Muscle layer of colon (tissue), 2 donors: Measurements from ENCODE around the gene ADCY9.
"Not testable (repeated sequence)": the region's sequence is repeated elsewhere in the genome, so short reads cannot be mapped to it uniquely, and the experiment has no call there.

Experiments used
- H3K27ac ChIP-seq: one replicate; pipeline ENCODE4 v1.7.0; 2013; ENCODE audit warnings: low read depth, mild to moderate bottlenecking, low read length, moderate library complexity
- H3K27me3 ChIP-seq, 2 donors: one replicate each; pipeline ENCODE4 v1.7.0; 2013; ENCODE audit warnings: low read length in 2 of 2, mild to moderate bottlenecking in 2 of 2; ENCODE audit not compliant: insufficient read depth in 2 of 2, control insufficient read depth in 1 of 2
- H3K36me3 ChIP-seq: one replicate; pipeline ENCODE4 v1.7.0; 2013; ENCODE audit warnings: mild to moderate bottlenecking, low read length; ENCODE audit not compliant: insufficient read depth
- H3K4me1 ChIP-seq: one replicate; pipeline ENCODE4 v1.7.0; 2013; ENCODE audit warnings: mild to moderate bottlenecking, low read length; ENCODE audit not compliant: insufficient read depth
- H3K4me3 ChIP-seq, 2 donors: one replicate each; pipeline ENCODE4 v1.7.0; 2013; ENCODE audit warnings: low read length in 2 of 2, low read depth in 1 of 2, mild to moderate bottlenecking in 1 of 2, moderate library complexity in 1 of 2
- H3K9ac ChIP-seq: one replicate; pipeline ENCODE4 v1.7.0; 2013; ENCODE audit warnings: low read length
- H3K9me3 ChIP-seq: one replicate; pipeline ENCODE4 v1.7.0; 2013; ENCODE audit warnings: mild to moderate bottlenecking, low read length
- donor health status: abdominal sarcoma.
- donor health status: Adenocarcinoma of cecum.

Gene ADCY9

GRCh38 chr16:4057439-4057877 lies 58.8 kb downstream of the ADCY9 start:
- no peaks in the 10 kb centered on the region for H3K36me3 ChIP-seq
- H3K4me1 ChIP-seq = peaks cover 20% of the 10 kb centered on the region
- H3K9ac ChIP-seq = no peak overlapping the region
- no peak overlapping the region for H3K27ac ChIP-seq
- no peak overlapping the region for H3K4me3 ChIP-seq
- H3K9me3 ChIP-seq = no peaks in the 10 kb centered on the region
- no peaks in the 10 kb centered on the region for H3K27me3 ChIP-seq

DNA sequence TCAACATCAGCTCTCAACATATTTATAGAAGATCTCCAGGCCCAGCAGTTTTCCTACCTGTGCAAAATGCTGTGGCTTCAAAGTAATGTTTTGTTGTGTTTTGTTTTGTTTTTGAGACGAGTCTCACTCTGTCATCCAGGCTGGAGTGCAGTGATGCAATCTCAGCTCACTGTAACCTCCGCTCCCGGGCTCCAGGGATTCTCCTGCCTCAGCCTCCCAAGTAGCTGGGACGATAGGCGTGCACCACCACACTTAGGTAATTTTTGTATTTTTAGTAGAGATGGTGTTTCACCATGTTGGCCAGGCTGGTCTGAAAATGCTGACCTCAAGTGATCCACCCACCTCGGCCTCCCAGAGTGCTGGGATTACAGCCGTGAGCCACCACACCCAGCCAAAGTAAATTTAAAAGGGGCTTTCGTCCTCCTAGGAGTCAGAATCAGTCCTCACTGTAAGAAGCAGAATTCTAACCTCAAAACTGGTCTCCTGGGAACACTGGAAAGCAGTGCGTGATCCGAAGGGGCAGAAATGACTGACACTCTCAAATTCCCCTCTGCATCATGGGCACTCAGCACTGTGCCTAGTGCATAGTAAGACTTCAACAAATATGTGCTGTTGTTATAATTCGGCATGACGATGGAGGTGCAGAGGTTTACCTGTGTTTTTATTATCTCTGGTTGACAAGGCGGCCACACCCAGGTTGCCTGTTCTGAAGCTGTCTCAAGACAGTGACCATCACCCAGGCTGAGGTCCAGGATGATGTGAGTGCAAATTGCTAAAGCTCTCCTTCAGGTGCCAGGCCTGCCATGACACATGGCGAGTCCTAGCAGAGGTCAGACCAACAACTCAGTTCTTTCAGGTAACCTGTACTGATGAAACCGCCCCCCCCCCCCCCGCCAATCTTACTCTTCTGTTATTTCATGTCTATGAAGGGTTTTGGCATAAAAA lies 59.8 kb downstream of the ADCY9 start:
- Histone ChIP-seq H3K27me3 (no peaks in the 10 kb centered on the region), H3K36me3 (no peaks in the 10 kb centered on the region), H3K4me1 (peaks cover 20% of the 10 kb centered on the region), H3K9ac (no peak overlapping the region), H3K27ac (no peak overlapping the region), H3K4me3 (no peak overlapping the region), H3K9me3 (no peaks in the 10 kb centered on the region)

DNA sequence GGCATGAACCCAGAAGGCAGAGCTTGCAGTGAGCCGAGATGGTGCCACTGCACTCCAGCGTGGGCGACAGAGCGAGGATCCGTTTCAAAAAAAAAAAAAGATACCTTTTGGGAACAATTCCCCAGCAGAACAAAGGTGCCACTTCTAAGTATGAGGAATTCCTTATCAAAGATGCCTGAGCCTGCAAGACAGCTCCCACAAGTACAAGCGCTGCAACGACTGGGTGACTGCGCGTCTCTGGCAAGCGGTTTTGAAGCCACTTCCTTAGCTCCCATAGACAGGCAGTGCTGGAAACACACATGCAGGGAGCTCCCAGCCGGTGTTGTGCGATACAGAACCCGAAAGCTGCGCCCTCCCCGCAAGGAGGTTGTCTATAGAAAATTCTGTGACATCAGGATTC lies 60.5 kb downstream of the ADCY9 start:
- no peaks in the 10 kb centered on the region for H3K9me3 ChIP-seq
- no peaks in the 10 kb centered on the region for H3K27me3 ChIP-seq
- peaks cover 20% of the 10 kb centered on the region for H3K4me1 ChIP-seq
- no peak overlapping the region for H3K27ac ChIP-seq
- no peaks in the 10 kb centered on the region for H3K36me3 ChIP-seq
- H3K9ac ChIP-seq = no peak overlapping the region
- no peak overlapping the region for H3K4me3 ChIP-seq

- Histone ChIP-seq H3K9ac (no peak overlapping the region), H3K9me3 (no peaks in the 10 kb centered on the region), H3K36me3 (no peaks in the 10 kb centered on the region), H3K4me3 (peak overlapping the region in 1 of 2 donors; percentile 12), H3K27ac (peak overlapping the region; percentile 21), H3K4me1 (peaks cover 20% of the 10 kb centered on the region), H3K27me3 (no peaks in the 10 kb centered on the region)
Observed at GRCh38 chr16:4053301-4053845, 62.9 kb downstream of the ADCY9 start.

DNA sequence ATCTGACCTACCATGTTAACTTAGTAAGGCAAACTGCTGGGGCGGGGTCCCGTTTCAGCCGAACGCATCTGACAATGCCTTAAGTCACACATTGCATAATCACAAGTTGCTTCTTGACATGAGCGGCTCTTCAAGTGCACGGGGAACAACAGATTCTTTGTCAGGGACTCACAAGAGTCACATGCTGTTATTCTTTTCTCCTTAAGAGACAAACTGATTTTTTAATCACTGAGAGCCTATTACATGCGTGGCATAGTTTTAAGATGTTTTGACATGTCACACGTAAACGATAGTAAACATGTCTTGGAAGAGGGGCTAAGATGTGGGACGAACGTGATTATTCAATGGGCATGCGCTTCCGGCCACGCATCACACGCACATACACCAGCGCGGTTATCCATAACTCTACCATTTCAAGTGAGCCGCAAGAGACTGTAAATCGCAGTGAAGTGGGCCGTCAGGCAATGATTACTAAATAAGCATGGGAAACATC lies 63.4 kb downstream of the ADCY9 start:
- H3K9me3 ChIP-seq = no peaks in the 10 kb centered on the region
- H3K4me1 ChIP-seq = peaks cover 20% of the 10 kb centered on the region
- no peak overlapping the region for H3K27ac ChIP-seq
- H3K36me3 ChIP-seq = no peaks in the 10 kb centered on the region
- H3K9ac ChIP-seq = no peak overlapping the region
- H3K27me3 ChIP-seq = no peaks in the 10 kb centered on the region
- H3K4me3 ChIP-seq = peak overlapping the region in 1 of 2 donors; percentile 12

DNA sequence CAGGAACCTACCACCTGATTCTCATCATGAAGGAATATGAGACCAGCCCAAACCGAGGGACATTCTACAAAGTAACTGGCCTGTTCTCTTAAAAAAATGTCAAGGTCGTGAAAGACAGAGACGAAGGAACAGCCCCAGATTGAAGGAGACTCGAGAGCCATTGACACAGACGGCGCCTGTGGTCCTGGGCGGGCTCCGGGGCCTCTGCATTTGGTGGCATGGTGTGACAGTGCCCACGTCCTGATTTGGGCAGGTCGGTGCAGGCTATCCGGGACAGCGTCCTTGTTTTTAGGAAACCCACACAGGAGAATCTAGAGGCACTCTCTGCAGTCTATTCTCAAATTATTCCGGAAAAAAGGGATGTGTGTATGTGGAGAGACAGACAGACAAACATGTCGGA lies 64.1 kb downstream of the ADCY9 start:
- H3K27me3 ChIP-seq = no peaks in the 10 kb centered on the region
- H3K27ac ChIP-seq = no peak overlapping the region
- H3K4me3 ChIP-seq = no peak overlapping the region
- no peak overlapping the region for H3K9ac ChIP-seq
- peaks cover 20% of the 10 kb centered on the region for H3K4me1 ChIP-seq
- H3K36me3 ChIP-seq = no peaks in the 10 kb centered on the region
- H3K9me3 ChIP-seq = no peaks in the 10 kb centered on the region

- Histone ChIP-seq H3K4me1 (peaks cover 20% of the 10 kb centered on the region), H3K27ac (no peak overlapping the region)
Observed at GRCh38 chr16:4051591-4051990, 64.7 kb downstream of the ADCY9 start.

GRCh38 chr16:4049031-4049430 lies 67.2 kb downstream of the ADCY9 start:
- Histone ChIP-seq H3K9ac (no peak overlapping the region), H3K4me3 (no peak overlapping the region), H3K27ac (no peak overlapping the region), H3K27me3 (no peaks in the 10 kb centered on the region), H3K9me3 (no peaks in the 10 kb centered on the region), H3K4me1 (peaks cover 15% of the 10 kb centered on the region), H3K36me3 (no peaks in the 10 kb centered on the region)

More at GRCh38 chr16:4051591-4051990, 64.7 kb downstream of the ADCY9 start:
- no peak overlapping the region for H3K4me3 ChIP-seq
- no peaks in the 10 kb centered on the region for H3K9me3 ChIP-seq
- no peaks in the 10 kb centered on the region for H3K36me3 ChIP-seq
- no peaks in the 10 kb centered on the region for H3K27me3 ChIP-seq
- H3K9ac ChIP-seq = no peak overlapping the region

GRCh38 chr16:4048481-4048880 lies 67.8 kb downstream of the ADCY9 start:
- H3K36me3 ChIP-seq = no peaks in the 10 kb centered on the region
- no peak overlapping the region for H3K27ac ChIP-seq
- H3K4me3 ChIP-seq = no peak overlapping the region
- H3K9ac ChIP-seq = no peak overlapping the region
- no peaks in the 10 kb centered on the region for H3K9me3 ChIP-seq
- peaks cover 10% of the 10 kb centered on the region for H3K4me1 ChIP-seq
- H3K27me3 ChIP-seq = no peaks in the 10 kb centered on the region

GRCh38 chr16:4046221-4046620 lies 70.0 kb downstream of the ADCY9 start:
- no peaks in the 10 kb centered on the region for H3K9me3 ChIP-seq
- H3K4me3 ChIP-seq = no peak overlapping the region
- no peaks in the 10 kb centered on the region for H3K36me3 ChIP-seq
- no peaks in the 10 kb centered on the region for H3K4me1 ChIP-seq
- no peaks in the 10 kb centered on the region for H3K27me3 ChIP-seq
- H3K9ac ChIP-seq = no peak overlapping the region
- no peak overlapping the region for H3K27ac ChIP-seq

- H3K4me3 ChIP-seq, H3K27me3 ChIP-seq, H3K36me3 ChIP-seq, H3K9me3 ChIP-seq, H3K9ac ChIP-seq, H3K27ac ChIP-seq, H3K4me1 ChIP-seq: not testable (repeated sequence)
Observed at GRCh38 chr16:4045561-4045960, 70.7 kb downstream of the ADCY9 start.
